ENCODE data around the gene TAF4B. TPM values are rescaled to one million over a fixed set of nuclear protein-coding genes. Genes with fewer than 3 reads are reported as not detected.

TAF4B gene
- total and polyA plus RNA-seq, 2 of the 8 experiments (the other 6 are each of a cell fraction or from before 2014, with no cell fraction given) = 9.3 to 19.8 TPM

- H3K79me1 ChIP-seq (ENCODE audit: low read depth, low read length) = no peaks in the 10 kb centered on the region; the same call in 1 of the 2 replicates
- no peak overlapping the region for H2BK120ac ChIP-seq (replicated peaks; ENCODE audit: low read depth, low read length)
- CTCF ChIA-PET (ENCODE audit: partially characterized antibody) = interaction anchor here (0.8 kb wide), 1 partner anchor 15 kb away, joined by 4 read pairs; no protein-coding TSS in a partner anchor
- no peaks in the 10 kb centered on the region for H3K9me3 ChIP-seq (ENCODE audit: insufficient read depth in 2 of 2, low read depth in 1 of 2, low read length in 1 of 2)
- 0 out of 8 replicates have a peak, but pooled peaks cover 0 to 1% (median 0%) of the 10 kb centered on the region in 4 experiments for H3K36me3 ChIP-seq (ENCODE audit: control insufficient read depth in 2 of 4, insufficient read depth in 4 of 4, low read length in 3 of 4)
- H3K4ac ChIP-seq (replicated peaks; ENCODE audit: insufficient read length, low read depth, low read length) = no peak overlapping the region
- no peak overlapping the region for H4K8ac ChIP-seq (ENCODE audit: extremely low read depth, insufficient read depth, low read length)
- H3K56ac ChIP-seq (replicated peaks; ENCODE audit: insufficient read length, low read depth, low read length) = no peak overlapping the region
- no peak overlapping the region for H3K4me2 ChIP-seq (ENCODE audit: insufficient read depth in 1 of 2, low read depth in 2 of 2, low read length in 2 of 2)
- no peaks in the 10 kb centered on the region; a peak in 1 of 7 replicates for H3K4me1 ChIP-seq (replicated peaks in 1 of 4; ENCODE audit: control insufficient read depth in 3 of 4, insufficient read depth in 4 of 4, low read length in 3 of 4)
- no peak overlapping the region for H3K18ac ChIP-seq (ENCODE audit: extremely low read depth, low read length)
- H4K5ac ChIP-seq (ENCODE audit: insufficient read length, low read depth, low read length) = no peak overlapping the region
- no peak overlapping the region for H2BK15ac ChIP-seq (ENCODE audit: low read length)
- H3K27ac ChIP-seq (ENCODE audit: low read depth, low read length) = no peak overlapping the region
- FAIRE-seq (no peak), DNase-seq (ENCODE audit: low read depth in 1 of 2, low spot score in 2 of 2) (no peak)
- H3K27me3 ChIP-seq (replicated peaks in 1 of 4; ENCODE audit: control insufficient read depth in 3 of 4, extremely low read depth in 1 of 4, insufficient read depth in 3 of 4, low read length in 3 of 4) = no peaks in the 10 kb centered on the region
- no peak overlapping the region for H3K14ac ChIP-seq (ENCODE audit: insufficient read length)
- no peak overlapping the region for H3K4me3 ChIP-seq (ENCODE audit: extremely low read depth in 1 of 4, insufficient read depth in 2 of 4, low read depth in 3 of 4, low read length in 4 of 4)
- H3K23ac ChIP-seq (ENCODE audit: insufficient read length) = no peak overlapping the region
- no peak overlapping the region for H4K91ac ChIP-seq (replicated peaks; ENCODE audit: insufficient read length, low read length)
- 86% methylated on average over 4 of the region's 4 CpGs; no CpG with 5 or more reads in 1 of the 2 experiments for WGBS, 2 experiments (ENCODE audit: extremely low coverage in 1 of 2, insufficient coverage in 1 of 2, insufficient read length in 1 of 2, insufficient replicate concordance in 2 of 2, low coverage in 1 of 2, low lambda C conversion rate in 2 of 2, missing lambda C conversion rate in 1 of 2)
- H2AFZ ChIP-seq (ENCODE audit: low read length) = no peak overlapping the region
- no peak overlapping the region for H3K9ac ChIP-seq (replicated peaks in 1 of 4; ENCODE audit: extremely low read depth in 1 of 4, low read depth in 3 of 4, low read length in 3 of 4)
- POLR2A ChIA-PET (ENCODE audit: partially characterized antibody) = no interaction called here
- no peaks in the 10 kb centered on the region for H4K20me1 ChIP-seq (replicated peaks in 1 of 2; ENCODE audit: control insufficient read depth in 1 of 2, insufficient read depth in 2 of 2, low read length in 2 of 2)
- no peak overlapping the region for H2AK5ac ChIP-seq (ENCODE audit: low read depth, low read length)
- H2BK12ac ChIP-seq (ENCODE audit: low read depth, low read length) = no peak overlapping the region
- no peak overlapping the region for H2BK5ac ChIP-seq (ENCODE audit: low read depth, low read length)
- no peaks in the 10 kb centered on the region for H3K79me2 ChIP-seq (ENCODE audit: control insufficient read depth in 1 of 2, insufficient read depth in 2 of 2, low read length in 2 of 2)
- peaks cover 2% of the 10 kb centered on the region; the same call in 1 of the 2 replicates for H3K23me2 ChIP-seq (ENCODE audit: low read depth, low read length)
- H2BK20ac ChIP-seq (ENCODE audit: low read length) = no peak overlapping the region
These were observed 109.6 kb downstream of the TAF4B start for GRCh38 chr18:26335571-26336487.
